GM12878 (cell line): ENCODE data around the gene ATG3. TPM values are rescaled to one million over a fixed set of nuclear protein-coding genes. Genes with fewer than 3 reads are reported as not detected.

Experiments used
- ASH2L ChIP-seq: fragments of 300-600, 200-600 bp; sonication (generic); IDR thresholded peaks from 2 replicates; pipeline ENCODE4 v1.6.1; 2017; ENCODE audit warnings: low read depth, mild to moderate bottlenecking, borderline replicate concordance
- ATF2 ChIP-seq: IDR thresholded peaks from 2 replicates; pipeline ENCODE4 v1.6.1; 2012; ENCODE audit warnings: low read length, inconsistent platforms
- ATF3 ChIP-seq: IDR thresholded peaks from 2 replicates; pipeline ENCODE4 v1.6.1; 2011; ENCODE audit warnings: low read depth, mild to moderate bottlenecking, low read length, moderate library complexity, borderline replicate concordance; ENCODE audit errors: extremely low read depth
- BCLAF1 ChIP-seq: fragments of 450-650 bp; IDR thresholded peaks from 2 replicates; pipeline ENCODE4 v1.6.1; 2017; ENCODE audit warnings: antibody characterized with exemption, mild to moderate bottlenecking, moderate library complexity
- BMI1 ChIP-seq: fragments of 450-650 bp; IDR thresholded peaks from 2 replicates; pipeline ENCODE4 v1.6.1; 2016; ENCODE audit warnings: mild to moderate bottlenecking, moderate library complexity, borderline replicate concordance
- MEF2A ChIP-seq: IDR thresholded peaks from 2 replicates; pipeline ENCODE4 v1.6.1; 2011; ENCODE audit warnings: low read depth, mild to moderate bottlenecking, low read length, moderate library complexity; ENCODE audit not compliant: insufficient read depth
- MTA2 ChIP-seq: fragments of 450-650 bp; IDR thresholded peaks from 2 replicates; pipeline ENCODE4 v1.6.1; 2016; ENCODE audit warnings: low read depth, mild to moderate bottlenecking, moderate library complexity
- MYC ChIP-seq: IDR thresholded peaks from 2 replicates; pipeline ENCODE4 v1.6.1; 2011; ENCODE audit warnings: mild to moderate bottlenecking, low read length, moderate library complexity, inconsistent platforms; ENCODE audit not compliant: insufficient read depth, insufficient replicate concordance, insufficient read length, severe bottlenecking
- SMAD1 ChIP-seq: fragments of 450-650 bp; IDR thresholded peaks from 2 replicates; pipeline ENCODE4 v1.6.1; 2018; ENCODE audit warnings: mild to moderate bottlenecking, low read depth; ENCODE audit not compliant: partially characterized antibody
- SMC3 ChIP-seq: IDR thresholded peaks from 2 replicates; pipeline ENCODE4 v1.6.1; 2011; ENCODE audit warnings: low read length, improper control_type of control experiment, borderline replicate concordance
- SREBF1 ChIP-seq: IDR thresholded peaks from 2 replicates; pipeline ENCODE4 v1.6.1; 2012; ENCODE audit warnings: mild to moderate bottlenecking, low read length
- SREBF2 ChIP-seq: IDR thresholded peaks from 2 replicates; pipeline ENCODE4 v1.6.1; 2012; ENCODE audit warnings: mild to moderate bottlenecking, low read length
- TCF12 ChIP-seq: IDR thresholded peaks from 2 replicates; pipeline ENCODE4 v1.6.1; 2011; ENCODE audit warnings: low read depth, mild to moderate bottlenecking, low read length
- TCF3 ChIP-seq: IDR thresholded peaks from 2 replicates; pipeline ENCODE4 v1.6.1; 2012; ENCODE audit warnings: low read depth, mild to moderate bottlenecking, low read length, borderline replicate concordance; ENCODE audit not compliant: insufficient read depth
- ZBED1 ChIP-seq: IDR thresholded peaks from 2 replicates; pipeline ENCODE4 v1.6.1; 2016; ENCODE audit warnings: borderline replicate concordance
- ZSCAN29 ChIP-seq: fragments of 450-650 bp; IDR thresholded peaks from 2 replicates; pipeline ENCODE4 v1.6.1; 2017; ENCODE audit warnings: mild to moderate bottlenecking, moderate library complexity
- polyA plus RNA-seq, 11 experiments: library from polyadenylated mRNA; depleted of rRNA in 4 of 11; unstranded in 6 of 11; stranded (reverse) in 5 of 11; fragments of >200 nt; fragmentation: Nextera tagmentation in 4 of 11; fragmentation: Illumina TruSeq in 1 of 11; extraction: Ambion mirVana in 4 of 11; extraction: Trizol in 1 of 11; gene quantifications; 1 replicate in 1 of 11; 2 replicates in 10 of 11; pipeline versions ENCODE4 v1.2.1 to v1.2.3, GENCODE V29; 2011 to 2016; ENCODE audit warnings: inconsistent platforms in 2 of 11, missing spikeins in 2 of 11, low read depth in 1 of 11
- total RNA-seq, 4 experiments: library from RNA; depleted of rRNA in 3 of 4; stranded (reverse); fragments of >200 nt in 3 of 4; fragmentation: Illumina TruSeq in 1 of 4; extraction: Trizol in 1 of 4; gene quantifications; 2 replicates each; pipeline versions ENCODE4 v1.2.1 to v1.2.3, GENCODE V29; 2013 to 2021
- TF ChIP-seq, protein P1 (sequence below): IDR thresholded peaks from 2 replicates; pipeline ENCODE4 v1.6.1; 2012; ENCODE audit warnings: low read depth, low read length, improper control_type of control experiment
- TF ChIP-seq, protein P2 (sequence below): fragments of 450-650 bp; IDR thresholded peaks from 2 replicates; pipeline ENCODE4 v1.6.1; 2016; ENCODE audit warnings: mild to moderate bottlenecking
- TF ChIP-seq, protein P3 (sequence below): fragments of 450-650 bp; IDR thresholded peaks from 2 replicates; pipeline ENCODE4 v1.6.1; 2017; ENCODE audit warnings: low read depth, mild to moderate bottlenecking, moderate library complexity

ATG3 gene
- total and polyA plus RNA-seq, 10 of the 15 experiments (the other 5 are each of a cell fraction or from before 2014, with no cell fraction given), result 49.8 to 97.0 (median 63.6) TPM

- TF ChIP-seq ATF2, result peak; percentile 87
- TF ChIP-seq SREBF1, result no peak
- TF ChIP-seq, protein P1, sequence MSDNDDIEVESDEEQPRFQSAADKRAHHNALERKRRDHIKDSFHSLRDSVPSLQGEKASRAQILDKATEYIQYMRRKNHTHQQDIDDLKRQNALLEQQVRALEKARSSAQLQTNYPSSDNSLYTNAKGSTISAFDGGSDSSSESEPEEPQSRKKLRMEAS, result no peak
- TF ChIP-seq BCLAF1, result no peak
- no peak for TF ChIP-seq ATF3
- peak; percentile 58; the same call in 1 of the 2 replicates for TF ChIP-seq MTA2
- TF ChIP-seq, protein P2, sequence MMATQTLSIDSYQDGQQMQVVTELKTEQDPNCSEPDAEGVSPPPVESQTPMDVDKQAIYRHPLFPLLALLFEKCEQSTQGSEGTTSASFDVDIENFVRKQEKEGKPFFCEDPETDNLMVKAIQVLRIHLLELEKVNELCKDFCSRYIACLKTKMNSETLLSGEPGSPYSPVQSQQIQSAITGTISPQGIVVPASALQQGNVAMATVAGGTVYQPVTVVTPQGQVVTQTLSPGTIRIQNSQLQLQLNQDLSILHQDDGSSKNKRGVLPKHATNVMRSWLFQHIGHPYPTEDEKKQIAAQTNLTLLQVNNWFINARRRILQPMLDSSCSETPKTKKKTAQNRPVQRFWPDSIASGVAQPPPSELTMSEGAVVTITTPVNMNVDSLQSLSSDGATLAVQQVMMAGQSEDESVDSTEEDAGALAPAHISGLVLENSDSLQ, result no peak
- no peak for TF ChIP-seq ASH2L
- 0 out of 2 replicates have a peak, but pooled peaks have one; percentile 53 for TF ChIP-seq MEF2A
- peak; percentile 41; the same call in 1 of the 2 replicates for TF ChIP-seq TCF3
- no peak; the same call in 1 of the 2 replicates for TF ChIP-seq ZBED1
- peak; percentile 61; the same call in 1 of the 2 replicates for TF ChIP-seq TCF12
- TF ChIP-seq ZSCAN29, result no peak
- TF ChIP-seq, protein P3, sequence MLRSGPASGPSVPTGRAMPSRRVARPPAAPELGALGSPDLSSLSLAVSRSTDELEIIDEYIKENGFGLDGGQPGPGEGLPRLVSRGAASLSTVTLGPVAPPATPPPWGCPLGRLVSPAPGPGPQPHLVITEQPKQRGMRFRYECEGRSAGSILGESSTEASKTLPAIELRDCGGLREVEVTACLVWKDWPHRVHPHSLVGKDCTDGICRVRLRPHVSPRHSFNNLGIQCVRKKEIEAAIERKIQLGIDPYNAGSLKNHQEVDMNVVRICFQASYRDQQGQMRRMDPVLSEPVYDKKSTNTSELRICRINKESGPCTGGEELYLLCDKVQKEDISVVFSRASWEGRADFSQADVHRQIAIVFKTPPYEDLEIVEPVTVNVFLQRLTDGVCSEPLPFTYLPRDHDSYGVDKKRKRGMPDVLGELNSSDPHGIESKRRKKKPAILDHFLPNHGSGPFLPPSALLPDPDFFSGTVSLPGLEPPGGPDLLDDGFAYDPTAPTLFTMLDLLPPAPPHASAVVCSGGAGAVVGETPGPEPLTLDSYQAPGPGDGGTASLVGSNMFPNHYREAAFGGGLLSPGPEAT, result peak; percentile 56; the same call in 1 of the 2 replicates
- TF ChIP-seq SMC3, result no peak
- TF ChIP-seq MYC, result no peak
- TF ChIP-seq SMAD1, result no peak
- no peak for TF ChIP-seq SREBF2
- TF ChIP-seq BMI1, result no peak
Observed at GRCh38 chr3:112514527-112515128, 47.1 kb downstream of the ATG3 start (continued).
